ENCODE measurements around the gene MLPH. TPM values are rescaled to one million over a fixed set of nuclear protein-coding genes. Genes with fewer than 3 reads are reported as not detected.

MLPH gene
- polyA plus RNA-seq, 1 of the 3 experiments (the other 2 are of a cell fraction) = 93.6 TPM

GRCh38 chr2:237472909-237473877 is 13.9 kb upstream of the MLPH start:
- no peaks in the 10 kb centered on the region for H3K79me2 ChIP-seq (ENCODE audit: insufficient read depth)
- no peaks in the 10 kb centered on the region for H3K9me2 ChIP-seq
- H3K9me3 ChIP-seq = no peaks in the 10 kb centered on the region
- H3K4me2 ChIP-seq = no peak overlapping the region
- no peaks in the 10 kb centered on the region for H4K20me1 ChIP-seq (ENCODE audit: insufficient read depth)
- no peak overlapping the region for H3K4me3 ChIP-seq (ENCODE audit: low read depth in 2 of 2, low read length in 1 of 2)
- TF ChIP-seq REST (IDR thresholded peaks at IDR 0.05; ENCODE audit: low read depth, low read length) (no peak), CHD2 (IDR thresholded peaks at IDR 0.05; ENCODE audit: low read length, partially characterized antibody) (no peak), IRF3 (IDR thresholded peaks at IDR 0.05; ENCODE audit: low read depth, low read length) (no peak), POLR2AphosphoS5 (IDR thresholded peaks at IDR 0.05; ENCODE audit: low read depth, low read length) (no peak), TCF12 (IDR thresholded peaks at IDR 0.05) (no peak), YY1 (IDR thresholded peaks at IDR 0.05; ENCODE audit: low read depth) (no peak), MAX (IDR thresholded peaks at IDR 0.05; ENCODE audit: low read depth) (no peak), FOXJ3 (CRISPR knock-in tag; IDR thresholded peaks at IDR 0.05) (no peak), GATA2 (CRISPR knock-in tag; IDR thresholded peaks at IDR 0.05) (no peak), FOXM1 (IDR thresholded peaks at IDR 0.05; ENCODE audit: low read depth) (no peak), USF2 (IDR thresholded peaks at IDR 0.05; ENCODE audit: borderline replicate concordance, low read depth, low read length) (no peak), RCOR1 (IDR thresholded peaks at IDR 0.05; ENCODE audit: low read length) (no peak), ELF1 (IDR thresholded peaks at IDR 0.05) (no peak)
- ChIA-PET CTCF (interaction anchor here (1.0 to 5.6 kb wide), 6 partner anchors 22 to 351 kb away, joined by 3 to 49 read pairs (median 5); no protein-coding TSS in a partner anchor), POLR2A (no interaction called here)
- peak overlapping the region in 1 of 2 experiments; percentile 97; a peak in 3 of 4 replicates for H3K27ac ChIP-seq (ENCODE audit: low read depth in 2 of 2, low read length in 1 of 2)
- no peak for DNase-seq
- no peaks in the 10 kb centered on the region for H3K36me3 ChIP-seq (replicated peaks in 1 of 2; ENCODE audit: control insufficient read depth in 1 of 2, insufficient read depth in 2 of 2, low read length in 1 of 2)
- H3K27me3 ChIP-seq (ENCODE audit: insufficient read depth) = no peaks in the 10 kb centered on the region
- peak overlapping the region; percentile 98; the same call in 1 of the 2 replicates for H3K9ac ChIP-seq
- H2AFZ ChIP-seq (ENCODE audit: low read depth) = no peak overlapping the region
- WGBS (ENCODE audit: low lambda C conversion rate) = over 99% methylated on average over 16 of the region's 27 CpGs
- H3K4me1 ChIP-seq (ENCODE audit: control insufficient read depth in 1 of 2, insufficient read depth in 2 of 2, low read depth in 1 of 2, low read length in 1 of 2) = peaks cover 8 to 18% of the 10 kb centered on the region in 2 experiments; a peak in 3 of 4 replicates
- peaks cover 7% of the 10 kb centered on the region for H3F3A ChIP-seq (replicated peaks; ENCODE audit: insufficient read depth)
